SK-N-SH (cell line): ENCODE results near the gene CDK5. TPM values are rescaled to one million over a fixed set of nuclear protein-coding genes. Genes with fewer than 3 reads are reported as not detected.
"Not testable (repeated sequence)": the region's sequence is repeated elsewhere in the genome, so short reads cannot be mapped to it uniquely, and the experiment has no call there.

Source experiments
- CTCF ChIA-PET: fragments of 300-600, 350-600 bp; formaldehyde crosslinking; extraction: SDS; loops from one replicate; lab custom pipeline; 2021; lab: Yijun Ruan, JAX
- POLR2A ChIA-PET: fragments of 350-600 bp; sonication (Branson Sonifier 250); formaldehyde crosslinking; extraction: SDS; loops from one replicate; lab custom pipeline; 2020; ENCODE audit warnings: antibody characterized with exemption, inconsistent platforms; lab: Yijun Ruan, JAX
- DNase-seq: peaks from one replicate; pipeline ENCODE4 v3.0.0; 2012
- H2AFZ ChIP-seq: fragments of 200-600 bp; sonication (generic); 2 replicates; pipeline ENCODE4 v1.8.1; 2016; ENCODE audit warnings: antibody characterized with exemption, mild to moderate bottlenecking, low read depth
- H3F3A ChIP-seq: fragments of 200-600 bp; sonication (generic); replicated peaks from 2 replicates; pipeline ENCODE3; 2016; ENCODE audit warnings: antibody characterized with exemption, mild to moderate bottlenecking; ENCODE audit not compliant: insufficient read depth
- H3K27ac ChIP-seq, 2 experiments: fragments of 200-500 bp in 1 of 2; fragments of 200-600 bp in 1 of 2; sonication (Bioruptor generic) in 1 of 2; sonication (generic), shearing (Covaris generic) in 1 of 2; 2 replicates each; pipeline versions ENCODE4 v1.5.1 to v1.6.1; 2014 to 2016; ENCODE audit warnings: low read depth in 2 of 2, inconsistent platforms in 1 of 2, low read length in 1 of 2, mild to moderate bottlenecking in 1 of 2, mixed read lengths in 1 of 2
- H3K27me3 ChIP-seq: fragments of 200-600 bp; sonication (generic), shearing (Covaris generic); 2 replicates; pipeline ENCODE4 v1.6.1; 2016; ENCODE audit warnings: mixed run types; ENCODE audit not compliant: insufficient read depth
- H3K36me3 ChIP-seq, 2 experiments: fragments of 200-500 bp in 1 of 2; fragments of 200-600 bp in 1 of 2; sonication (Bioruptor generic) in 1 of 2; sonication (generic) in 1 of 2; replicated peaks in 1 of 2; 2 replicates each; pipeline versions ENCODE3 to v1.5.1; 2014 to 2016; ENCODE audit warnings: low read length in 1 of 2, mild to moderate bottlenecking in 1 of 2; ENCODE audit not compliant: insufficient read depth in 2 of 2, control insufficient read depth in 1 of 2
- H3K4me1 ChIP-seq, 2 experiments: fragments of 200-500 bp in 1 of 2; fragments of 200-600 bp in 1 of 2; sonication (Bioruptor generic) in 1 of 2; sonication (generic), shearing (Covaris generic) in 1 of 2; 2 replicates each; pipeline versions ENCODE4 v1.5.1 to v1.6.1; 2014 to 2016; ENCODE audit warnings: low read depth in 1 of 2, low read length in 1 of 2, mixed run types in 1 of 2; ENCODE audit not compliant: insufficient read depth in 2 of 2, control insufficient read depth in 1 of 2
- H3K4me2 ChIP-seq: fragments of 200-600 bp; sonication (generic), shearing (Covaris generic); 2 replicates; pipeline ENCODE4 v1.6.1; 2017; ENCODE audit warnings: mixed run types
- H3K4me3 ChIP-seq, 2 experiments: fragments of 200-500 bp in 1 of 2; fragments of 200-600 bp in 1 of 2; sonication (Bioruptor generic) in 1 of 2; sonication (generic), shearing (Covaris generic) in 1 of 2; 2 replicates each; pipeline versions ENCODE4 v1.5.1 to v1.8.1; 2014 to 2016; ENCODE audit warnings: low read depth in 2 of 2, inconsistent platforms in 1 of 2, low read length in 1 of 2, mild to moderate bottlenecking in 1 of 2, mixed read lengths in 1 of 2, moderate library complexity in 1 of 2
- H3K79me2 ChIP-seq: fragments of 200-600 bp; sonication (generic); 2 replicates; pipeline ENCODE4 v1.8.1; 2017; ENCODE audit warnings: mild to moderate bottlenecking; ENCODE audit not compliant: insufficient read depth
- H3K9ac ChIP-seq: fragments of 200-600 bp; sonication (generic); 2 replicates; pipeline ENCODE4 v1.6.1; 2017; ENCODE audit warnings: mixed run types
- H3K9me2 ChIP-seq: fragments of 200-600 bp; sonication (generic); 2 replicates; pipeline ENCODE4 v1.6.1; 2017; ENCODE audit warnings: mixed run types
- H3K9me3 ChIP-seq: fragments of 200-600 bp; sonication (generic); 2 replicates; pipeline ENCODE4 v1.6.1; 2017; ENCODE audit warnings: mixed run types, mild to moderate bottlenecking, moderate library complexity
- H4K20me1 ChIP-seq: fragments of 200-600 bp; sonication (generic); 2 replicates; pipeline ENCODE4 v1.6.1; 2017; ENCODE audit warnings: mild to moderate bottlenecking, mixed run types; ENCODE audit not compliant: insufficient read depth
- CHD2 ChIP-seq: fragments of 150-350 bp; IDR thresholded peaks from 2 replicates; pipeline ENCODE4 v1.6.1; 2018; ENCODE audit warnings: low read length; ENCODE audit not compliant: partially characterized antibody
- MEF2A ChIP-seq: IDR thresholded peaks from 2 replicates; pipeline ENCODE4 v1.4.0; 2012; ENCODE audit warnings: low read depth, borderline replicate concordance
- NFIC ChIP-seq: IDR thresholded peaks from 2 replicates; pipeline ENCODE4 v1.4.0; 2012; ENCODE audit warnings: borderline replicate concordance
- POLR2AphosphoS5 ChIP-seq: IDR thresholded peaks from 2 replicates; pipeline ENCODE4 v1.6.1; 2012; ENCODE audit warnings: low read depth, low read length
- RAD21 ChIP-seq: IDR thresholded peaks from 2 replicates; pipeline ENCODE4 v1.6.1; 2012; ENCODE audit warnings: mild to moderate bottlenecking, low read length
- RCOR1 ChIP-seq: fragments of 150-350 bp; IDR thresholded peaks from 2 replicates; pipeline ENCODE4 v1.6.1; 2017; ENCODE audit warnings: antibody characterized with exemption, low read length
- TEAD4 ChIP-seq: IDR thresholded peaks from 2 replicates; pipeline ENCODE4 v1.4.0; 2012; ENCODE audit warnings: mild to moderate bottlenecking, borderline replicate concordance; ENCODE audit not compliant: insufficient read depth
- YY1 ChIP-seq: IDR thresholded peaks from 2 replicates; pipeline ENCODE4 v1.4.0; 2012; ENCODE audit warnings: low read depth, mild to moderate bottlenecking
- WGBS: methylation state at CpG from one replicate; pipeline ENCODE4 v1.1.6; 2017; ENCODE audit warnings: low lambda C conversion rate; 5-methylcytosine and 5-hydroxymethylcytosine counted together
- polyA plus RNA-seq, 3 experiments: library from polyadenylated mRNA; depleted of rRNA; stranded (reverse); fragments of >200 nt; gene quantifications; 2 replicates each; pipeline ENCODE4 v1.2.3, GENCODE V29; 2012
- TF ChIP-seq, protein P1 (sequence below): IDR thresholded peaks from 2 replicates; pipeline ENCODE4 v1.4.0; 2012; ENCODE audit warnings: low read depth, borderline replicate concordance
- TF ChIP-seq, protein P2 (sequence below): IDR thresholded peaks from 2 replicates; pipeline ENCODE4; 2012
- TF ChIP-seq, protein P3 (sequence below): IDR thresholded peaks from 2 replicates; pipeline ENCODE4 v1.6.1; 2012; ENCODE audit warnings: mild to moderate bottlenecking, low read depth, low read length, moderate library complexity
- TF ChIP-seq, protein P4 (sequence below): IDR thresholded peaks from 2 replicates; pipeline ENCODE4 v1.4.0; 2012; ENCODE audit warnings: low read depth

CDK5 gene
- polyA plus RNA-seq, 1 of the 3 experiments (the other 2 are of a cell fraction) = 125 TPM

DNA sequence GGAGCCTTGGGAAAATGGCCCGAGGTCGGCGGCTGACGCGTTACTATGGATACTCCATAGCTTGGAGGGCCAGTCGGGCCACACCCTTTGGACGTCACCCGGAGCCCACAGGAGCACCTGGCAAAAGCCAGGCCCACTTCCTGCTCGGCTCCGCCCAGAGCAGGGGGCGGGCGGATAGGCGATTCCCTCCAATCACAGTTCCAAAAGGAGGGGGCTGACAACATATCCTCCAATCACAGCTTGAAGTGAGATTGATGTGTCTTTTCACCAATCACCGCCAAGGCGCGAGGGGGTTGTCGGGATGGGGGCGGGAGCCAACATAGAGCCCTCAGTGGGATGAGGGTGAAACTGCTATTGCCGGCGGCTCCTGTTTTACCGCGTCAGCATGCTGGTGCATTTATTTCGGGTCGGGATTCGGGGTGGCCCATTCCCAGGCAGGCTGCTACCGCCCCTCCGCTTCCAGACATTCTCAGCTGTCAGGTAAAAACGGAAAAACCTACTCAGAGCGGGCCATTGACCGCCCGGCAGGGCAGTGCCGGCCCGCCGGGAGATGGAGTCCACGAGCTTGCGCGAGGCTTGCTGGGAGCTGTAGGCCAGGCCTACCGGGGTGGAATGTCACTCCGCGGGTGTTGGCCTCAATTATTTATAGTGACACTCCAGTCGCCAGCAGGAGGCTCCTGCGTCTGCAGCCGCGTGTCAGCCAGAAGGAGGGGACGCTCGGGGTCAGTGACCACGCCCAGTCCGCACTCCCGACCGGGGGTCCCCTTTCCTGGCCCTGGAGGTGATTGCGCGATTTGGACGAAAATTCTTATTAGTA, 29.4 kb downstream of the CDK5 start, which contains the start of gene ABCB8 (continued):
- TF ChIP-seq RAD21 (peak; percentile 83), POLR2AphosphoS5 (peak; percentile 84), CHD2 (peak; percentile 95), NFIC (peak; percentile 55; the same call in 1 of the 2 replicates), MEF2A (no peak), RCOR1 (peak; percentile 58; the same call in 1 of the 2 replicates), TEAD4 (peak; percentile 48; the same call in 1 of the 2 replicates), YY1 (peak; percentile 80)
- TF ChIP-seq, protein P1, sequence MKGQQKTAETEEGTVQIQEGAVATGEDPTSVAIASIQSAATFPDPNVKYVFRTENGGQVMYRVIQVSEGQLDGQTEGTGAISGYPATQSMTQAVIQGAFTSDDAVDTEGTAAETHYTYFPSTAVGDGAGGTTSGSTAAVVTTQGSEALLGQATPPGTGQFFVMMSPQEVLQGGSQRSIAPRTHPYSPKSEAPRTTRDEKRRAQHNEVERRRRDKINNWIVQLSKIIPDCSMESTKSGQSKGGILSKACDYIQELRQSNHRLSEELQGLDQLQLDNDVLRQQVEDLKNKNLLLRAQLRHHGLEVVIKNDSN = no peak; the same call in 1 of the 2 replicates
- TF ChIP-seq, protein P2, sequence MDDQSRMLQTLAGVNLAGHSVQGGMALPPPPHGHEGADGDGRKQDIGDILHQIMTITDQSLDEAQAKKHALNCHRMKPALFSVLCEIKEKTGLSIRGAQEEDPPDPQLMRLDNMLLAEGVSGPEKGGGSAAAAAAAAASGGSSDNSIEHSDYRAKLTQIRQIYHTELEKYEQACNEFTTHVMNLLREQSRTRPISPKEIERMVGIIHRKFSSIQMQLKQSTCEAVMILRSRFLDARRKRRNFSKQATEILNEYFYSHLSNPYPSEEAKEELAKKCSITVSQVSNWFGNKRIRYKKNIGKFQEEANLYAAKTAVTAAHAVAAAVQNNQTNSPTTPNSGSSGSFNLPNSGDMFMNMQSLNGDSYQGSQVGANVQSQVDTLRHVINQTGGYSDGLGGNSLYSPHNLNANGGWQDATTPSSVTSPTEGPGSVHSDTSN = peak; percentile 99
- TF ChIP-seq, protein P3, sequence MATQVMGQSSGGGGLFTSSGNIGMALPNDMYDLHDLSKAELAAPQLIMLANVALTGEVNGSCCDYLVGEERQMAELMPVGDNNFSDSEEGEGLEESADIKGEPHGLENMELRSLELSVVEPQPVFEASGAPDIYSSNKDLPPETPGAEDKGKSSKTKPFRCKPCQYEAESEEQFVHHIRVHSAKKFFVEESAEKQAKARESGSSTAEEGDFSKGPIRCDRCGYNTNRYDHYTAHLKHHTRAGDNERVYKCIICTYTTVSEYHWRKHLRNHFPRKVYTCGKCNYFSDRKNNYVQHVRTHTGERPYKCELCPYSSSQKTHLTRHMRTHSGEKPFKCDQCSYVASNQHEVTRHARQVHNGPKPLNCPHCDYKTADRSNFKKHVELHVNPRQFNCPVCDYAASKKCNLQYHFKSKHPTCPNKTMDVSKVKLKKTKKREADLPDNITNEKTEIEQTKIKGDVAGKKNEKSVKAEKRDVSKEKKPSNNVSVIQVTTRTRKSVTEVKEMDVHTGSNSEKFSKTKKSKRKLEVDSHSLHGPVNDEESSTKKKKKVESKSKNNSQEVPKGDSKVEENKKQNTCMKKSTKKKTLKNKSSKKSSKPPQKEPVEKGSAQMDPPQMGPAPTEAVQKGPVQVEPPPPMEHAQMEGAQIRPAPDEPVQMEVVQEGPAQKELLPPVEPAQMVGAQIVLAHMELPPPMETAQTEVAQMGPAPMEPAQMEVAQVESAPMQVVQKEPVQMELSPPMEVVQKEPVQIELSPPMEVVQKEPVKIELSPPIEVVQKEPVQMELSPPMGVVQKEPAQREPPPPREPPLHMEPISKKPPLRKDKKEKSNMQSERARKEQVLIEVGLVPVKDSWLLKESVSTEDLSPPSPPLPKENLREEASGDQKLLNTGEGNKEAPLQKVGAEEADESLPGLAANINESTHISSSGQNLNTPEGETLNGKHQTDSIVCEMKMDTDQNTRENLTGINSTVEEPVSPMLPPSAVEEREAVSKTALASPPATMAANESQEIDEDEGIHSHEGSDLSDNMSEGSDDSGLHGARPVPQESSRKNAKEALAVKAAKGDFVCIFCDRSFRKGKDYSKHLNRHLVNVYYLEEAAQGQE = no peak; the same call in 1 of the 2 replicates
- TF ChIP-seq, protein P4, sequence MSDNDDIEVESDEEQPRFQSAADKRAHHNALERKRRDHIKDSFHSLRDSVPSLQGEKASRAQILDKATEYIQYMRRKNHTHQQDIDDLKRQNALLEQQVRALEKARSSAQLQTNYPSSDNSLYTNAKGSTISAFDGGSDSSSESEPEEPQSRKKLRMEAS = peak; percentile 94

DNA sequence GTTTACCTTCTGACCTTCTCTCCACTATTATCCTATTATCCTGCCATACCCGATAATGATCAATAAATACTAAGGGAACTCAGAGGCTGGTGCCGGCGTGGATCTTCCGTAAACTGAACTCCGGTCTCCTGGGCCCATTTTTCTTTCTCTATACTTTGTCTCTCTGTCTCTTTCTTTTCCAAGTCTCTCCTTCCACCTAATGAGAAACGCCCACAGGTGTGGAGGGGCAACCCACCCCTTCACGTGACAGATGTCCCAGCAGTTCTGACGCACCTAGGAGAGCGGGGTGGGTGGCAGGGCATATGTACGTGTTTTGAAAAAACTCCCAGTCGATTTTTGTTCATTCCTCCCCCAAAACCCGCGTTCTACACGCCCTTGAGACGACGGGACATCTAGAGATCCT, 30.0 kb downstream of the CDK5 start:
- Histone ChIP-seq H3K4me3 (peak overlapping the region; percentile 84 to 85), H3K36me3 (peaks cover 0 to 10% of the 10 kb centered on the region in 2 experiments), H2AFZ (peak overlapping the region; percentile 98), H3K9ac (peak overlapping the region; percentile 49), H3K27ac (peak overlapping the region; percentile 51 to 60; a peak in 3 of 4 replicates), H3K79me2 (peaks cover 42% of the 10 kb centered on the region), H3K4me2 (peak overlapping the region; percentile 89)
- ChIA-PET POLR2A (interaction anchor here (0.9 to 2.3 kb wide), 17 partner anchors 9 to 240 kb away, joined by 3 to 15 read pairs (median 5); partner anchors contain the start of genes ABCF2, CHPF2 and FASTK), CTCF (interaction anchor here (0.8 to 6.4 kb wide), 19 partner anchors 9 to 249 kb away, joined by 3 to 73 read pairs (median 4); partner anchors contain the start of genes AGAP3, CDK5 and SLC4A2)
- H3K9me3 ChIP-seq, H3K9me2 ChIP-seq, H3K27me3 ChIP-seq, DNase-seq, H3F3A ChIP-seq, H3K4me1 ChIP-seq, H4K20me1 ChIP-seq: not testable (repeated sequence)
- WGBS = 12% methylated on average over 16 of the region's 16 CpGs

DNA sequence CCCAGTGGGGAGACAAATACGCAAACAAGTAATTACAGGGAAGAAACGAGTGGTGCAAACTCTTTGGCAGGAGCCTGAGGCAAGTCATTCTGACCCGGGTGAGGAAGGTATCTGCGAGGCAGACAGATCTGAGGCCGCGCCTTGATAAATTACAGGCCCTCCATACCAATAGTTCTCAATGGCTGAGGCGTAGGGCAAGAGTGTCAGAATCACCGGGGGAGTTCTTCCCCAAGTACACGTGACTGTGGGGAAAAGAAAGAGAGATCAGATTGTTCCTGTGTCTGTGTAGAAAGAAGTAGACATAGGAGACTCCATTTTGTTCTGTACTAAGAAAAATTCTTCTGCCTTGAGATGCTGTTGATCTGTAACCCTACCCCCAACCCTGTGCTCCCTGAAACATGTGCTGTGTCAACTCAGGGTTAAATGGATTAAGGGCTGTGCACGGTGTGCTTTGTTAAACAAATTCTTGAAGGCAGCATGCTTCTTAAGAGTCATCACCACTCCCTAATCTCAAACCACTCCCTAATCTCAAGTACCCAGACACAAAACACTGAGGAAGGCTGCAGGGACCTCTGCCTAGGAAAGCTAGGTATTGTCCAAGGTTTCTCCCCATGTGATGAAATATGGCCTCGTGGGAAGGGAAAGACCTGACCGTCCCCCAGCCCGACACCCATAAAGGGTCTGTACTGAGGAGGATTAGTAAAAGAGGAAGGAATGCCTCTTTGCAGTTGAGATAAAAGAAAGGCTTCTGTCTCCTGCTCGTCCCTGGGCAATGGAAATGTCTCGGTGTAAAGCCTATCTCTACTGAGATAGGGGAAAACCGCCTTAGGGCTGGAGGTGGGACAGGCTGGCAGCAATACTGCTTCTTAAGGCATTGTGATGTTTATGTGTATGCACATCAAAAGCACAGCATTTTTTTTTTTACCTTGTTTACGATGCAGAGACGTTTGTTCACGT, 30.6 kb downstream of the CDK5 start:
- CTCF ChIA-PET = interaction anchor here (0.8 to 6.4 kb wide), 8 partner anchors 9 to 85 kb away, joined by 3 to 73 read pairs (median 12); partner anchors contain the start of gene AGAP3
- WGBS = 73% methylated on average over 19 of the region's 19 CpGs
- not testable (repeated sequence) for H3K27ac ChIP-seq, H3F3A ChIP-seq, H3K9me2 ChIP-seq, H4K20me1 ChIP-seq, H3K9ac ChIP-seq, H3K9me3 ChIP-seq, H3K4me1 ChIP-seq, H3K36me3 ChIP-seq, H3K27me3 ChIP-seq, DNase-seq
- H2AFZ ChIP-seq = peak overlapping the region; percentile 98; the same call in 1 of the 2 replicates
- peak overlapping the region; percentile 84 to 85; a peak in 3 of 4 replicates for H3K4me3 ChIP-seq
- H3K4me2 ChIP-seq = peak overlapping the region; percentile 89; the same call in 1 of the 2 replicates
- POLR2A ChIA-PET = interaction anchor here (1.1 to 1.9 kb wide), 7 partner anchors 8 to 206 kb away, joined by 4 to 15 read pairs (median 7); partner anchors contain the start of genes ABCF2 and CHPF2
- H3K79me2 ChIP-seq = peaks cover 35% of the 10 kb centered on the region
